SHP77 treated with DMSO at 0.1 percent for 48 hours (cell line): ENCODE measurements around the gene GZMH.
"Not testable (repeated sequence)": the region's sequence is repeated elsewhere in the genome, so short reads cannot be mapped to it uniquely, and the experiment has no call there.

Experiments
- DNase-seq: peaks from one replicate; lab custom pipeline; 2025; lab: John Stamatoyannopoulos, UW

The GZMH gene

DNA sequence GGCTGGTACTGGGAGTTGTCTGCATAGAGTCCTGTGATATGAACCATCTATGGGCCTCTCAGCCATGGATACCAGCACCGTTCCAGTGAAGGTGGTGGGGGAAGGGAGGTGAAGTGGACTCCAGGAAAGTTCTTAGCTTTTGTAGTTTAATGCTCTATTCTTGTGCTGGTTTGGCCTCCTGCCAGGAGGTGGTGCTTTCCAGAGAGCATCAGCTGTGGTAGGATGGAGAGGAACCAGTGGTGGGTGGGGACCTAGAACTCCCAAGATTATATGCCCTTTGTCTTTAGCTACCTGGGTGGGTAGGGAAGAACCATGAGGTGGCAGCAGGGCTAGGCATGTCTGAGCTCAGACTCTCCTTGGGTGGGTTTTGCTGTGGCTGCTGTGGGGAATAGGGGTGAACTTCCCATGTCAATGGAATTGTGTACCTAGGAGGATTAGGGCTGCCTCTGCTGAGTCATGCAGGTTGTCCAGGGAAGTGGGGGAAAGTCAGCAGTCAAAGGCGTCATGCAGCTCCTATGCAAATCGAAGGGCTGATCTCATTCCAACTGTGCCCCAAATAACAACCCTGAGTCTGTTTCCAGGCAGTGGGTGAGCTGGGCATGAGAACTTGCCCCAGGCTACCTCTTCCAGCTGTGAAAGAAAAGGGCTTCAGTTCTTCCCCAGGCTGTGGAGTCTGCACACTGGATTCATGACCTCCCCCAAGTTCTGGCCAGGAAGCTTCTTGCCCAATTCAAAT, 14.2 kb downstream of the GZMH start:
- no peak for DNase-seq

- not testable (repeated sequence) for DNase-seq
Measured at GRCh38 chr14:24591004-24591403, 18.5 kb downstream of the GZMH start.

- not testable (repeated sequence) for DNase-seq
Measured at GRCh38 chr14:24584402-24584801, 25.1 kb downstream of the GZMH start.

DNA sequence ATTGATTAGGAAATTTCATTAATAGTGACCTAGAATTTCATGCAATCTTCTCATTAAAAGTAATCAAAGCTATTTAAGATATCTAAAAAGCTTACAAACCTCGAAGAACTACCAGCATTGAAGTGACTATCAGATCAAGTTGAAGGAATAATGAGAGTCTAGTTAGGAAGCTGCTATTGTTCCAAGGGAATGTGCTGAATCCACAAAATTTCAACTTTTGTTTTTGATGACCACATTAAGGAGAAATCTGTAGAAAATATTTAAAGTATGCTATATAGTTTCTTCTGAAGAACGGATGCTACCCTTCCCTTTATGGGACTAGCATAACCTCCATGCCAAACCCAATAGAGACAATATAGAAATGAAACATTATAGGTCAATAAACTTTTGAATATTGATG, 30.9 kb downstream of the GZMH start:
- DNase-seq = no peak

- DNase-seq = no peak
Measured at GRCh38 chr14:24576771-24577170, 32.7 kb downstream of the GZMH start.

DNA sequence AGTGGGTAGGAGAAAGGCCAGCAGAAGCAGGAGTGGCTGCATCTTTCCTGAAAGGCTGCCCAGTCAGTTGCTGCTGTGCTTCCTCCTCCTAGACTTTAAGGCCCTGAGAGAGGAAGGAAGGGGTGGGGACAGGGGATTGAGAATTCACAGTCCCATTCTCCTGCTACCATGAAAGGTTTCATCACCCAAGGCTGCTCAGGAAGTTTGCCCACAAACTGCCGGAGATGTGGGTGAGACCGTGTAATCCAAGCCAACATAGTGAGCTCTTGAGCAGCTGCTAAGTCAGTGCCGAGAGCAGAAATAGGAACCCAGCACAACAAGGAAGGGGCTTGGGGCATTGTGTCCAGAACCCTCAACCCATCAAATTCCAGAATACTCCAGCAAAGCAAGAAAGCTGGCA, 33.3 kb downstream of the GZMH start, which contains the start of gene CTSG:
Gene CTSG (minus strand): TSS at position 69 of the 400 bp plus-strand sequence. CDS start 27 bp downstream, at position 42.
- DNase-seq = no peak

- DNase-seq = no peak
Measured at GRCh38 chr14:24574206-24574774, 35.2 kb downstream of the GZMH start.

- DNase-seq = no peak
Measured at GRCh38 chr14:24566318-24566717, 43.2 kb downstream of the GZMH start.

DNA sequence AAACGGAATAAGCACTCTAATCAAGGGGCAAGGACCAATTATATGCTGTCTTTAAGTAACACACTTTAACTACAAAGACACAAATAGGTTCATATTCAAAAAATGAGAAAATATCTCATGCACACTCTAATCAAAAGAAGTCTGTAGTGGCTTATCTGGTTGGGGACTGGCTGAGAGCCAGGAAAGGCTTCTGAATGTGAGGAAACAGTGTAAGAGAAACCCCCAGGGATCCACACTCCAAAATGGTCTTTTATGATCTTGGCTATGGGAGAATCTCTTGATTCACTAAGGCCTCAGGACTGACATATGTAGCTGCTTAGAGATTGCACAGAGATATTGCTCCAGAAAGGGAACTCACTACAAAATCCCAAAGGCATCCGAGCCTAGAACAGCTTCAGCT, 43.7 kb downstream of the GZMH start:
- no peak for DNase-seq

GRCh38 chr14:24563505-24563904, 46.0 kb downstream of the GZMH start:
- DNase-seq = no peak

- DNase-seq = no peak
Measured at GRCh38 chr14:24556756-24557155, 52.7 kb downstream of the GZMH start.
